NCI-H146 (cell line): ENCODE data around the gene CFAP69.
A peak's percentile ranks its signal among the peaks of the same experiment; 100 is the strongest.
"Not testable (repeated sequence)": the region's sequence is repeated elsewhere in the genome, so short reads cannot be mapped to it uniquely, and the experiment has no call there.

Experiments used
- DNase-seq: peaks from one replicate; lab custom pipeline; 2025; lab: John Stamatoyannopoulos, UW

CFAP69 gene

DNA sequence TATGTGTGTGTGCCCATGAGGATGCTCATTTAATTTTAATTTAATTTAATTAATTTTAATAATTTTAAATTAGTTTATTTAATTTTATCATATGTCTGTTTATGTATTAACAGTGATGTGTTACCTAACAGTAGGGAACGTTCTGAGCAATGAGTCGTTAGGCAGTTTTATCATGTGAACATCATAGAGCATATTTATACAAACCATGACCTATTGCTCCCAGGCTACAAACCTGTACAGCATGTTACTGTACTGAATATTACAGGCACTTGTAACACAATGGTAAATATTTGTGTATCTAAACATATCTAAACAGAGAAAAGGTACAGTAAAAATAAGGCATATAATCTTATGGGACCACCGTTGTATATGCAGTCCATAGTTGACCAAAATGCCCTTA lies 13.7 kb upstream of the CFAP69 start:
- DNase-seq, result no peak

GRCh38 chr7:90232430-90232829 lies 12.5 kb upstream of the CFAP69 start:
- DNase-seq, result no peak

DNA sequence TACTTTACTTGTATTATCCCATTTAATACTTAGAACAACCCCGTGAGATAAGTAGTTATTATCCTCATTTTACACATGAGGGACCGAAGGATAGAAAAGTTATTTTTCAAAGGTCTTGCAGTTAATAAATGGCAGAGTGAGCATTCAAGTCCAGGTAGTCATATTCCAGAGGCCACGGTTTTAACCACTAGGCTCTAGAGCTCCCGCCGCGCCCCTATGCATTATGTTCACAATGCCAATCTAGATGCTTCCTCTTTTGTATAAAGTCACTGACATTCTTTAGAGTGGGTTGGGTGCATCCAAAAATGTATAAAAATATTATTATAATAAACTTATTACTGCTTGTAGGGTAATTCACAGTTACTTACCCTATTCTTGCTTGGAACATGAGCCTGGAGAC lies 11.4 kb upstream of the CFAP69 start:
- no peak for DNase-seq

- no peak for DNase-seq
Measured at GRCh38 chr7:90236721-90237289, 8.2 kb upstream of the CFAP69 start.

DNA sequence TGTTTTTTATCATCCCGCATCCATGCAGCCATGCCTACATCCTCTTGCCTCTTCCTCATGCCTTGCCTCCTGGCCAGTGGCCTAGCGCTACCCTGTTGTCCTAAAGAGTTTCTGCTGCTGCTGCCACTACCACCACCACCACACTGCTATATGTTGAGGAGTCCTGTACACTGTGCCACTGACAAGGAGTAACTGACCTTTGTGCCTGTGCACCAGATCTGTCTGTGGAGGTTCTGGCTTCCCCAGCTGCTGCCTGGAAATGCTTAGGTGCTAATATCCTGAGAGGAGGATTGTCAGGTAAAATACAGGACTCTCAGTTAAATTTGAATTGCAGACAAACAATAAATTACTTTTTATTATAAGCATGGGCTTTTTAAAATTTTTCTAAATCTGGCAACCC lies 7.0 kb upstream of the CFAP69 start:
- DNase-seq, result no peak

- no peak for DNase-seq
Measured at GRCh38 chr7:90238583-90238982, 6.4 kb upstream of the CFAP69 start.

- DNase-seq, result no peak
Measured at GRCh38 chr7:90239050-90239449, 5.9 kb upstream of the CFAP69 start.

DNA sequence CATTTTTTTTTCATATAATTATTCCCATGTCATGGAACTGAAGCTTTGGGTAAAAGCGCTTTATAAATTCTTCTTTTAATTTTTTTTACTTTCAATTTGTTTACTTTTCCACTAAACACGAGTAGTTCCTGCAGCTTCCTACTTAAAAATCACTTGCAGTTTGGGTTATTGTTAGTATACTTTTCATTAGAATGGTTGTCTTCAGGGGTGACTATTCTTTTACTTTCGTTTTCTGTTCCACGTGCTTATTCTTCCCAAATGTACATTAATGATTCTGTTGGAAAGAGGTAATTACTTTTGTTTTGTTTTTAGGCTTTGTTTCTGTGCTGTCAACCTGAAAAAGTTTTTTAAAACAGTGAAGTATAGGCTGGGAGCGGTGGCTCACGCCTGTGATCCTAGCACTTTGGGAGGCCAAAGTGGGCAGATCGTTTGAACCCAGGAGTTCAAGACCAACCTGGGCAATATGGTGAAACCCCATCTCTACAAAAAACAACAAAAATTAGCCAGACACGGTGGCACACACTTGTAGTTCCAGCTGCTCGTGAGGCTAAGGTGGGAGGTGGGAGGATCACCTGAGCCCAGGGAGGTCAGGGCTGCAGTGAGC lies 5.2 kb upstream of the CFAP69 start:
- DNase-seq, result no peak

GRCh38 chr7:90242369-90243168 lies 2.4 kb upstream of the CFAP69 start:
- no peak for DNase-seq

DNA sequence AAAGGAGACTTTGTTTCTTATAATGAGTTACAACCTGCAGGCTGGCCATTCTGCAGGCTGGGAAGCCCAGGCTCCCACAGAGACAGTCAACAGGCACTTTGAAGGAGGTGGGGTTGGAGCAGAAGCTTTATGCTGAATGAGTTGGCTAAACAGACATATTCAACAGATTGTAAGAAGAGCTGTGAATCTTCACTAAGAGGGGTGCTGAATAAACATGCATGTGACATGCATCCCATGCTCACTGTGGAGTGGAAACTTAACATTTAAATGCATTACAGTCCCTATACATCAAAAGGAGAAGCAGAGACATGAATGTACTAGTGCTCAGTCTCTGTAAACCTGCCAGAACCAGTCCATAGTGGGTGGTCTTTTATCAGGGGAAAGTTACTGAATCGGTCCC lies 1.4 kb upstream of the CFAP69 start:
- no peak for DNase-seq

DNA sequence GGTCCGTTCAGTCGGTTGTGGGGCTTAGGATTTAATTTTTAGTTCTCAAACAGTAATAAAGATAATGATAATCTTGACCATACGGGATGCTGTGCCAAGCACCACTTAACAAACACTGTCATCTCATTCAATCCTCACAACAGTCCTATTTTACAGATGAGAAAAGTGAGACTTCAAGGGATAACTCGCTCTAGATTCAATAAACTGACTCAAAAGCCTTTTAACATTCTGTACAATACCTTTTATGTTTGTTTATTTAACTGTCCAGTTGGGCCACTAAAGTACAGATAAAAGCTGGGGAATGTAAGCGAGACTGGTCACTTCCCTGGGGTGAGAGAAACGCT lies 437 bp upstream of the CFAP69 start:
- no peak for DNase-seq

DNA sequence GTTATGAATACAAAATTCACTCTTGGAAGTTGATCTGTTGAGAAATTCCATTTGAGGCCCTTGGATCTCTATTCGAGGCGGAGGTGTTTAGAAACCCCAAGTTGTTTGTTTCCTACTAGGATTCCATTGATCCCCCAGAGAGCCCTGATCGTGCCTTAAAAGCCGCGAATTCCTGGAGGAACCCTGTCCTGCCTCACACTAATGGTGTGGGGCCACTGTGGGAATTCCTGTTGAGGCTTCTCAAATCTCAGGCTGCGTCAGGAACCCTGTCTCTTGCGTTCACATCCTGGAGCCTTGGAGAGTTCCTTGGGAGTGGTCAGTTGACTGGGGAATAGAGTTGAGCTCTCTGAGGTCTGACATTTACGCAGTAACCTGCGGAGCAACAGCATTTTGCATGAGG lies 1.2 kb downstream of the CFAP69 start:
- DNase-seq, result no peak

GRCh38 chr7:90248706-90249105 lies 3.7 kb downstream of the CFAP69 start:
- DNase-seq, result no peak

GRCh38 chr7:90250601-90251303 lies 5.8 kb downstream of the CFAP69 start:
- no peak for DNase-seq

DNA sequence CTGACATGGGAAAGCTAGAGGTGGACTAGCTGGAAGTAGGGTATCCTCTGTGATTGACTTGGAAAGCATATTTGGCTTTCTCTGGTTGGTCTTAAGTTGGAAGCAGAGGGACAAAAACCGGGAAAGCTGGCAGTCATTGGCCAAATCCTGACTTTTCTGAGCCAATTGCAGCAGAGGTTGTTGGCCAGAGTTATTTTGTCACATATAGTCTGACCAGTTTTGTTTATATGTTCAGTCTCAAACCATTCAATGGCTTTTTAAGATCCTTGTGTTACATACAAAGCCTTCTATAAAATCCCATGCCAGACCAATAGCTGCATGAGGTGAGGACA lies 6.3 kb downstream of the CFAP69 start:
- no peak for DNase-seq

DNA sequence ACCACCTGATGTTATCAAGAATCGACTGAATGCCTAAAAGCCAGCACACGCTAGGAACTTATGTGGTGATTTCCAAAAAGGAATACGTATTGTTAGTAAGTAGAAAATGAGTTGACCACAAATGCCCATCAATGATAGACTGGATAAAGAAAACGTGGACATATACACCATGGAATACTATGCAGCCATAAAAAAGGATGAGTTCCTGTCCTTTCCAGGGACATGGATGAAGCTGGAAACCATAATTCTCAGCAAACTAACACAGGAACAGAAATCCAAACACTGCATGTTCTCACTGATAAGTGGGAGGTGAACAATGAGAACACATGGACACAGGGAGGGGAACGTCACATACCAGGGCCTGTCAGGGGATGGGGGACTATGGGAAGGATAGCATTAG lies 11.0 kb downstream of the CFAP69 start:
- not testable (repeated sequence) for DNase-seq

GRCh38 chr7:90256778-90257177 lies 11.8 kb downstream of the CFAP69 start:
- no peak for DNase-seq

GRCh38 chr7:90261441-90261840 lies 16.5 kb downstream of the CFAP69 start:
- DNase-seq, result no peak

- peak; percentile 1 for DNase-seq
Measured at GRCh38 chr7:90262438-90262837, 17.5 kb downstream of the CFAP69 start.

DNA sequence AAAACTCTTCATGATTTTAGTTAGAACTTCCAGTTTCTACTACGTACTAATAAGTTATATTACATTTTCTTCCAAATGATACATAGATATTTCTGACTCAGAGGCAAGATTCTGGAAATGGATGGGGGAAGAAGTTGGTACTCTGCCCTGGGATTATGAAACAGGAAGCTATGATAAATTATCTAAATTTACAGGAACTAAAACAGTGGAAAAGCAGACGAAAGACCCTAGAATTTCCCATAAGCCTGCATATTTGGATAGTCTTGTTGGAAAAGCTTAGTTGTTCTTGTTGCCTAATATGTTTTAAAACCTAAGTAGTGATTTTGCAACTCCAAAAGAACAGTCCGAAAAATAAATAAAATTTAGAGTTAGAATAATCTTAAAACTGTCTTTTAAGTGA lies 21.8 kb downstream of the CFAP69 start:
- no peak for DNase-seq

DNA sequence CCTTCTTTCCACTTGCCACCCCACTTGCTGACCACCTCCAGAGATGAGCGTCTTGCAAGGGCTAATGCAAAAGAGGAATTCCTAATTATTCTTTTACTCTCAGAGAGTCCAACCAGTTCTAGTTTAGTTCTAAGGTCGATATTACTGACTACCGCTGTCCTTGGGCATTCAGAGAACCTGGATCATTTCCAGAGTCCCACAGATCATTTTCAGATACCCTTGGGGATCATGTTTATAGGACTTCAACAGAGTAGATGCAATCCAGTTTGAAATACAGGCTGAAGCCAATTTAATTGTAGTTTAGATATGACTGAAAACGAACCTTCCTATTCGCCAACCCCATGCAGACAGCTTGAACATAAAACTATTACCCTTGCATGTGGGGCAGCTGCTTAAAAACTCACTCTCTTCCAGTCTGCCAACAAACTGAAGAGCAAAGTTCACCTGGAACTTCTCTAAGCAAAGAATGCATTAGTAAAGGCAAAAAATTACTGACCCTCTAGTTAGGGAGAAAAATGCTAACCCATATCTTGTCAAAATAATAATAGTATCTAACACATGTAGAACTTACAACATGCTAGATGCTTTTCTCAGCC lies 22.4 kb downstream of the CFAP69 start:
- DNase-seq, result no peak

- DNase-seq, result no peak
Measured at GRCh38 chr7:90269163-90269562, 24.2 kb downstream of the CFAP69 start.
